Calu3 (cell line): Measurements from ENCODE around the gene PPY. TPM values are rescaled to one million over a fixed set of nuclear protein-coding genes. Genes with fewer than 3 reads are reported as not detected.

Experiments
- BruUV-seq: library from RNA; stranded (reverse); fragments of 400-500 nt; replicated peaks from 2 replicates; lab custom pipeline; 2021; lab: Mats Ljungman, UMichigan
- CTCF ChIA-PET: fragments of 300-600 bp; sonication (Branson Sonifier 250); formaldehyde crosslinking; loops from one replicate; lab custom pipeline; 2022; ENCODE audit warnings: antibody characterized with exemption; lab: Charles Lee
- DNase-seq: peaks from one replicate; pipeline ENCODE4 v3.0.0; 2022
- H3K27ac Mint-ChIP-seq: one replicate; pipeline ENCODE4 v1.8.0; 2022; ENCODE audit warnings: mixed read lengths; ENCODE audit not compliant: unreplicated experiment
- H3K27me3 Mint-ChIP-seq: one replicate; pipeline ENCODE4 v1.8.0; 2022; ENCODE audit warnings: mixed read lengths; ENCODE audit not compliant: unreplicated experiment
- H3K36me3 Mint-ChIP-seq: one replicate; pipeline ENCODE4 v1.8.0; 2022; ENCODE audit warnings: mild to moderate bottlenecking, moderate library complexity, mixed read lengths; ENCODE audit not compliant: insufficient read depth, unreplicated experiment
- H3K4me1 Mint-ChIP-seq: one replicate; pipeline ENCODE4 v1.8.0; 2022; ENCODE audit warnings: mild to moderate bottlenecking, low read depth, mixed read lengths; ENCODE audit not compliant: unreplicated experiment
- H3K4me3 Mint-ChIP-seq: one replicate; pipeline ENCODE4 v1.8.0; 2022; ENCODE audit warnings: mild to moderate bottlenecking, low read depth, moderate library complexity, mixed read lengths; ENCODE audit not compliant: unreplicated experiment
- H3K9me3 Mint-ChIP-seq: one replicate; pipeline ENCODE4 v1.8.0; 2022; ENCODE audit warnings: low read depth, mixed read lengths; ENCODE audit not compliant: unreplicated experiment
- intact Hi-C: fragments of 100-400 bp; cut with micrococcal nuclease; formaldehyde crosslinking; loops from one replicate; pipeline ENCODE4 v1.10.0; 2022; ENCODE audit not compliant: unreplicated experiment
- total RNA-seq: library from RNA; stranded (reverse); gene quantifications from 2 replicates; pipeline ENCODE4 v1.2.3, GENCODE V29; 2022
- TF ChIP-seq, protein P1 (sequence below): fragments of 200-600 bp; IDR thresholded peaks from one replicate; pipeline ENCODE4 v1.8.0; 2022; ENCODE audit warnings: antibody characterized with exemption; ENCODE audit not compliant: unreplicated experiment

PPY gene
- total RNA-seq, 1 experiment from 2014 or later = not detected

DNA sequence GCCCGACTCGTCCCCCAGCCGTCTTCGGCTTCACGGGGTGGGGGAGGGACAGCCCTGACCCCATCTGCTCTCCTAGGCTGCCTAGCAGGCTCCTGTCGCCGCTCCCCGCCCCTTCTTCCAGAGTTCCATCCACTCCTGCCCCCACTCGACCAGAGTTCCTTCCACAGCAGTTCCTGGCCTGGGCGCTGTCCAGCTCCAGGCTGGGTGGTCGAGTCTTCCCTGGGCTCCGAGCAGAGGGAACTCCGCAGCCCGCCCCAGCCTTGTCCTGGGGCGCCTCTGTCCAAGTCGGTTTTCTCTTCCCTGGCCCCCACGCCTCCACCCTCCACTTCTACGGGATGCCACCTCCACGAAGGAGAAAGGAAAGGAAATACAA lies 10.1 kb upstream of the PPY start:
- TF ChIP-seq, protein P1, sequence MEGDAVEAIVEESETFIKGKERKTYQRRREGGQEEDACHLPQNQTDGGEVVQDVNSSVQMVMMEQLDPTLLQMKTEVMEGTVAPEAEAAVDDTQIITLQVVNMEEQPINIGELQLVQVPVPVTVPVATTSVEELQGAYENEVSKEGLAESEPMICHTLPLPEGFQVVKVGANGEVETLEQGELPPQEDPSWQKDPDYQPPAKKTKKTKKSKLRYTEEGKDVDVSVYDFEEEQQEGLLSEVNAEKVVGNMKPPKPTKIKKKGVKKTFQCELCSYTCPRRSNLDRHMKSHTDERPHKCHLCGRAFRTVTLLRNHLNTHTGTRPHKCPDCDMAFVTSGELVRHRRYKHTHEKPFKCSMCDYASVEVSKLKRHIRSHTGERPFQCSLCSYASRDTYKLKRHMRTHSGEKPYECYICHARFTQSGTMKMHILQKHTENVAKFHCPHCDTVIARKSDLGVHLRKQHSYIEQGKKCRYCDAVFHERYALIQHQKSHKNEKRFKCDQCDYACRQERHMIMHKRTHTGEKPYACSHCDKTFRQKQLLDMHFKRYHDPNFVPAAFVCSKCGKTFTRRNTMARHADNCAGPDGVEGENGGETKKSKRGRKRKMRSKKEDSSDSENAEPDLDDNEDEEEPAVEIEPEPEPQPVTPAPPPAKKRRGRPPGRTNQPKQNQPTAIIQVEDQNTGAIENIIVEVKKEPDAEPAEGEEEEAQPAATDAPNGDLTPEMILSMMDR = no peak
- no peaks in the 10 kb centered on the region for H3K9me3 Mint-ChIP-seq
- CTCF ChIA-PET = no interaction called here
- H3K4me1 Mint-ChIP-seq = peaks cover 9% of the 10 kb centered on the region
- peak overlapping the region; percentile 33 for H3K4me3 Mint-ChIP-seq
- H3K27ac Mint-ChIP-seq = no peak overlapping the region
- no TSS peak for BruUV-seq
- no peaks in the 10 kb centered on the region for H3K36me3 Mint-ChIP-seq
- H3K27me3 Mint-ChIP-seq = peaks cover 80% of the 10 kb centered on the region
- intact Hi-C loops = no loop called here
- no peak for DNase-seq

DNA sequence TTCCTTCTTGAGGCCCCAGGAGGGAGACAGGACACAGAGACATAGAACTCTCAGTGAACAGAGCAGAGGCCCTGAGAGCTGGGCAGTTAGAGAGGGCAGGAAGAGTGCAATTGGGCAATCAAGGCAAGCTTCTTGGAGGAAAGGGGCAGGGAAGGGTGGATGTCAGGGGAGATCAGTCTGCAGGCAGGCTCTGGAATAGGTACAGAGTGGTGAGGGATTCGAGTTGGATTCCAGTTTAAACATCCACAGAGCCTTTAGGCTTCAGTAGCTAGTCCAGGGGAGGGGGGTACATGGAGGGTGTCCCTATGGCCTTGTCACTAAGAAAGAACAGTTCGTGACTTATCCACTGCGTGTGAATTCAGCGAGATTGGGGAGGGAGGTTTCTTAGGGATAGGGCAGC lies 9.5 kb upstream of the PPY start:
- no peak overlapping the region for H3K27ac Mint-ChIP-seq
- DNase-seq = no peak
- H3K36me3 Mint-ChIP-seq = no peaks in the 10 kb centered on the region
- BruUV-seq = no TSS peak
- no peak overlapping the region for H3K4me3 Mint-ChIP-seq
- CTCF ChIA-PET = no interaction called here
- H3K4me1 Mint-ChIP-seq = peaks cover 9% of the 10 kb centered on the region
- peaks cover 80% of the 10 kb centered on the region for H3K27me3 Mint-ChIP-seq
- intact Hi-C loops = no loop called here
- no peaks in the 10 kb centered on the region for H3K9me3 Mint-ChIP-seq
- TF ChIP-seq, protein P1 = no peak

DNA sequence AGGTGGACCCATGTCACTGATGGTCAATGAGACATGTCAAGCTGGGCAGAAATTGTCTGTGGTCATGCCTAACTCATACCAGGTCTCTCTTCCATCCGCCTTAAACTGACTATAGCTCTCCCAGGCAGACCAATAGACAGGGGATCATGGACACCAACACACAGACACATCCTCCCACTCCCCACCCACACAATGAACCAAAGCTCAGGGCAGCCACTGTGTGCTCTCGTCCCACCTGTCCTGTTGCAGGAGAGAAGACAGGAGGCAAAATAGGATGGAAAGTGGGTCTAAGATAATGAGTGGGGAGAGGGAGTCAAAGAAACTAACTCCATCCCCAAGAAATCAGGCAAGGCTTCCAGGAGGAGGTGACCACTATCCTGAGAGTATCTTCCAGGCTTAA lies 8.3 kb upstream of the PPY start:
- peaks cover 80% of the 10 kb centered on the region for H3K27me3 Mint-ChIP-seq
- no peak for DNase-seq
- no peaks in the 10 kb centered on the region for H3K36me3 Mint-ChIP-seq
- TF ChIP-seq, protein P1 = no peak
- no peak overlapping the region for H3K27ac Mint-ChIP-seq
- intact Hi-C loops = no loop called here
- no TSS peak for BruUV-seq
- H3K4me1 Mint-ChIP-seq = peaks cover 9% of the 10 kb centered on the region
- H3K4me3 Mint-ChIP-seq = no peak overlapping the region
- no peaks in the 10 kb centered on the region for H3K9me3 Mint-ChIP-seq
- CTCF ChIA-PET = interaction anchor here (0.5 to 1.1 kb wide), 2 partner anchors 91 to 1804 kb away, joined by 3 read pairs; no protein-coding TSS in a partner anchor

DNA sequence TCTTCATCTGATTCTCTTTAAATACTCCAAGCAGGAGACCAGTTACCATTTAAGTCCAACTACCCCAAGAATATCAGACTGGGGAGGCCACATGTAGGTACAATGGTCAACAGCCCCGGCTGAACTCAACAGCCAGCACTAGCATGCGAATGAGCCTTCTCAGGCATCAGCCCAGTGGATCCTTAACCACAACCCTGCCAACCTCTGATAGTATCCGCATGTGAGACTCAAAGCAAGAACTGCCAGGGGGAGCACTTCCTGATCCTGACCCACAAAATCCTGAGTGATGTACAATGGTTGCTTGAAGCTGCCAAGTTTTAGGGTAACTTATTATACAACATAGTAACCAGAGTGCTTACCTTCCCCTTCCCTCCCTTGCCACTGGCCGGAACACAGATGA lies 7.5 kb upstream of the PPY start:
- TF ChIP-seq, protein P1 = no peak
- BruUV-seq = no TSS peak

More for the DNA sequence above, 7.5 kb upstream of the PPY start:
- H3K27me3 Mint-ChIP-seq = peaks cover 80% of the 10 kb centered on the region
- no peaks in the 10 kb centered on the region for H3K9me3 Mint-ChIP-seq
- CTCF ChIA-PET = interaction anchor here (0.5 kb wide), 1 partner anchor 1803 kb away, joined by 3 read pairs; no protein-coding TSS in a partner anchor
- no peaks in the 10 kb centered on the region for H3K36me3 Mint-ChIP-seq
- intact Hi-C loops = no loop called here
- peaks cover 15% of the 10 kb centered on the region for H3K4me1 Mint-ChIP-seq
- no peak overlapping the region for H3K4me3 Mint-ChIP-seq
- DNase-seq = no peak
- no peak overlapping the region for H3K27ac Mint-ChIP-seq
